ENCODE results near the gene KDM2B. TPM values are rescaled to one million over a fixed set of nuclear protein-coding genes. Genes with fewer than 3 reads are reported as not detected.

KDM2B gene
- polyA plus RNA-seq, 1 donor from 2014 or later, result 85.5 TPM

DNA sequence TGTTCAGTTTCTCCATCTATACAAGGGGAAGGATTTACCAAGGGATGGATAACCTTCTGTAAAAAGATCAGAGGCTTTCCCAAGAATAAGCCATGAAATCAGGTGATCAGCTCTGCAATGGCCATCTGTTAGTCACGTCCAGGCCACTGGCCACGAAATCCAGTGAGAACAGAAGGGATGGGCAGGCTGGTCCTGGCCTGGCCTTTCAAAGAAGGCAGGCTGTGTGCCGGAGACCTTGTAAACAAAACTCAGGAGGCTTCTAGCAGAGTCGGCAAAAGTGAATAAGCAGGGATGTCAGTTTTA lies 112.4 kb downstream of the KDM2B start:
- Histone ChIP-seq H3K27me3 (ENCODE audit: insufficient read depth, low read depth, low read length) (no peaks in the 10 kb centered on the region), H3K9me3 (ENCODE audit: low read length) (no peaks in the 10 kb centered on the region), H3K4me2 (ENCODE audit: low read length) (no peak overlapping the region), H3K4me3 (ENCODE audit: low read length) (peak overlapping the region; percentile 73), H3K36me3 (ENCODE audit: insufficient read depth, low read length) (no peaks in the 10 kb centered on the region), H3K79me2 (replicated peaks; ENCODE audit: insufficient read depth, low read length) (peaks cover 16% of the 10 kb centered on the region), H3F3A (ENCODE audit: insufficient read depth, low read length, poor library complexity, severe bottlenecking) (peaks cover 7% of the 10 kb centered on the region), H2AFZ (ENCODE audit: low read depth, low read length) (no peak overlapping the region), H4K20me1 (ENCODE audit: insufficient read depth) (no peaks in the 10 kb centered on the region), H3K9me2 (ENCODE audit: insufficient read depth, low read length) (no peaks in the 10 kb centered on the region), H3K9ac (ENCODE audit: low read length) (no peak overlapping the region), H3K27ac (ENCODE audit: low read length) (peak overlapping the region; percentile 65)
- TF ChIP-seq, protein P1, sequence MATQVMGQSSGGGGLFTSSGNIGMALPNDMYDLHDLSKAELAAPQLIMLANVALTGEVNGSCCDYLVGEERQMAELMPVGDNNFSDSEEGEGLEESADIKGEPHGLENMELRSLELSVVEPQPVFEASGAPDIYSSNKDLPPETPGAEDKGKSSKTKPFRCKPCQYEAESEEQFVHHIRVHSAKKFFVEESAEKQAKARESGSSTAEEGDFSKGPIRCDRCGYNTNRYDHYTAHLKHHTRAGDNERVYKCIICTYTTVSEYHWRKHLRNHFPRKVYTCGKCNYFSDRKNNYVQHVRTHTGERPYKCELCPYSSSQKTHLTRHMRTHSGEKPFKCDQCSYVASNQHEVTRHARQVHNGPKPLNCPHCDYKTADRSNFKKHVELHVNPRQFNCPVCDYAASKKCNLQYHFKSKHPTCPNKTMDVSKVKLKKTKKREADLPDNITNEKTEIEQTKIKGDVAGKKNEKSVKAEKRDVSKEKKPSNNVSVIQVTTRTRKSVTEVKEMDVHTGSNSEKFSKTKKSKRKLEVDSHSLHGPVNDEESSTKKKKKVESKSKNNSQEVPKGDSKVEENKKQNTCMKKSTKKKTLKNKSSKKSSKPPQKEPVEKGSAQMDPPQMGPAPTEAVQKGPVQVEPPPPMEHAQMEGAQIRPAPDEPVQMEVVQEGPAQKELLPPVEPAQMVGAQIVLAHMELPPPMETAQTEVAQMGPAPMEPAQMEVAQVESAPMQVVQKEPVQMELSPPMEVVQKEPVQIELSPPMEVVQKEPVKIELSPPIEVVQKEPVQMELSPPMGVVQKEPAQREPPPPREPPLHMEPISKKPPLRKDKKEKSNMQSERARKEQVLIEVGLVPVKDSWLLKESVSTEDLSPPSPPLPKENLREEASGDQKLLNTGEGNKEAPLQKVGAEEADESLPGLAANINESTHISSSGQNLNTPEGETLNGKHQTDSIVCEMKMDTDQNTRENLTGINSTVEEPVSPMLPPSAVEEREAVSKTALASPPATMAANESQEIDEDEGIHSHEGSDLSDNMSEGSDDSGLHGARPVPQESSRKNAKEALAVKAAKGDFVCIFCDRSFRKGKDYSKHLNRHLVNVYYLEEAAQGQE (IDR thresholded peaks at IDR 0.05; ENCODE audit: borderline replicate concordance), result no peak
- no peak for TF ChIP-seq MXI1 (conservative IDR thresholded peaks at IDR 0.05; ENCODE audit: poor library complexity, severe bottlenecking)
- TF ChIP-seq EZH2 (IDR thresholded peaks at IDR 0.05; ENCODE audit: borderline replicate concordance, insufficient read depth, low read length, poor library complexity, severe bottlenecking), result no peak
- TF ChIP-seq POLR2AphosphoS5 (IDR thresholded peaks at IDR 0.05), result no peak
- TF ChIP-seq, protein P2, sequence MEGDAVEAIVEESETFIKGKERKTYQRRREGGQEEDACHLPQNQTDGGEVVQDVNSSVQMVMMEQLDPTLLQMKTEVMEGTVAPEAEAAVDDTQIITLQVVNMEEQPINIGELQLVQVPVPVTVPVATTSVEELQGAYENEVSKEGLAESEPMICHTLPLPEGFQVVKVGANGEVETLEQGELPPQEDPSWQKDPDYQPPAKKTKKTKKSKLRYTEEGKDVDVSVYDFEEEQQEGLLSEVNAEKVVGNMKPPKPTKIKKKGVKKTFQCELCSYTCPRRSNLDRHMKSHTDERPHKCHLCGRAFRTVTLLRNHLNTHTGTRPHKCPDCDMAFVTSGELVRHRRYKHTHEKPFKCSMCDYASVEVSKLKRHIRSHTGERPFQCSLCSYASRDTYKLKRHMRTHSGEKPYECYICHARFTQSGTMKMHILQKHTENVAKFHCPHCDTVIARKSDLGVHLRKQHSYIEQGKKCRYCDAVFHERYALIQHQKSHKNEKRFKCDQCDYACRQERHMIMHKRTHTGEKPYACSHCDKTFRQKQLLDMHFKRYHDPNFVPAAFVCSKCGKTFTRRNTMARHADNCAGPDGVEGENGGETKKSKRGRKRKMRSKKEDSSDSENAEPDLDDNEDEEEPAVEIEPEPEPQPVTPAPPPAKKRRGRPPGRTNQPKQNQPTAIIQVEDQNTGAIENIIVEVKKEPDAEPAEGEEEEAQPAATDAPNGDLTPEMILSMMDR (IDR thresholded peaks at IDR 0.05; ENCODE audit: poor library complexity, severe bottlenecking), result no peak
- no peak for TF ChIP-seq TAF1 (IDR thresholded peaks at IDR 0.05; ENCODE audit: low read depth)

DNA sequence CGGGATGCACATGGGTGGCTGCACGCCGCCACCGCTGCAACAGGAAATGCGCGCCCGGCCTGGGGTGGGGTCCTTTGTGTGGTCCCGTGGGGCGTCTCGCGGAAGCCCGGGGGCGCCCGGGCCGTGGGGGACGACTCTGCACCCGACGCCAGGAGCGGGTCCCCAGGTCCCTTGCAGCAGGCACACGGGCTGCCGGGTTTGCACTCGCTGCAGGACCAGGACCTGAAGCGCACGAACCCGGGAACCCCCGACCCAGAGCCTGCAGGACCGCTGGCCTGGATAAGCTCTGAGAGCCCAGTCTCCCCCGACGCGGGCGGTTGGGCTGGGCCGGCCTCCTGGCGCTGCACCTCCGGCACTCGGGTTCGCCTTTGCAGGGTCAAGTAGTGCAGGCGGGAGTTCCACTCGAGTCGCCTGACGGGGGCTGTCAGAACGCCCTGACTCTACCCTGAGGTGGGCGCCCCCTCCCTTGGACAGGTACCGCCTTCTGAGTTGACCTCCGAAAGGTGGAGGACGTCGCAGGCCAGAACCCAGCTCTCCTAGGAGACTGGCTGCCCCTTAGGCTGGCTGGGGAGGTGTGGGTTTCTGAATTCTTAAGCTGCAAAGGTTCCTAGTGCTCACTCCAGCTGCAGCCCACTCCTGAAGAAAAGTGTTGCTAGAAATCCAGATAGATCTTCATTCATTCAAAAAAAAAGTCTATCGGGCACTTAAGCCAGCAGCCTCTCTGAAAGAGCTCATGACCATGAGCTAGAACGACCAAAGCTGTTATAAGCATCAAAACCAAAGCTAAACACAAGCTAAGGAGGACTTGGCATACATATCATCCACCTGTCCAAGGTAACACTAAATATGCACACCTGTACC lies 113.0 kb downstream of the KDM2B start:
- Histone ChIP-seq H3K9me3 (ENCODE audit: low read length) (no peaks in the 10 kb centered on the region), H3K27ac (ENCODE audit: low read length) (peak overlapping the region; percentile 65), H3K9me2 (ENCODE audit: insufficient read depth, low read length) (no peaks in the 10 kb centered on the region), H3K4me3 (ENCODE audit: low read length) (peak overlapping the region; percentile 73), H3K79me2 (replicated peaks; ENCODE audit: insufficient read depth, low read length) (peaks cover 19% of the 10 kb centered on the region), H3K27me3 (ENCODE audit: insufficient read depth, low read depth, low read length) (no peaks in the 10 kb centered on the region), H2AFZ (ENCODE audit: low read depth, low read length) (peak overlapping the region; percentile 60), H3K36me3 (ENCODE audit: insufficient read depth, low read length) (no peaks in the 10 kb centered on the region), H3K9ac (ENCODE audit: low read length) (peak overlapping the region; percentile 79), H3K4me2 (ENCODE audit: low read length) (peak overlapping the region; percentile 48), H4K20me1 (ENCODE audit: insufficient read depth) (no peaks in the 10 kb centered on the region), H3F3A (ENCODE audit: insufficient read depth, low read length, poor library complexity, severe bottlenecking) (peaks cover 7% of the 10 kb centered on the region)
- no peak for TF ChIP-seq POLR2AphosphoS5 (IDR thresholded peaks at IDR 0.05)
- TF ChIP-seq SMC3 (conservative IDR thresholded peaks at IDR 0.05; ENCODE audit: poor library complexity), result no peak
- TF ChIP-seq, protein P1 (IDR thresholded peaks at IDR 0.05; ENCODE audit: borderline replicate concordance), result no peak
- peak; percentile 40 for TF ChIP-seq EP300 (conservative IDR thresholded peaks at IDR 0.05; ENCODE audit: poor library complexity, severe bottlenecking)
- no peak for TF ChIP-seq TAF1 (IDR thresholded peaks at IDR 0.05; ENCODE audit: low read depth)
- no peak for TF ChIP-seq RAD21 (conservative IDR thresholded peaks at IDR 0.05)
- TF ChIP-seq, protein P2 (IDR thresholded peaks at IDR 0.05; ENCODE audit: poor library complexity, severe bottlenecking), result no peak
- TF ChIP-seq EZH2 (IDR thresholded peaks at IDR 0.05; ENCODE audit: borderline replicate concordance, insufficient read depth, low read length, poor library complexity, severe bottlenecking), result no peak
- TF ChIP-seq MXI1 (conservative IDR thresholded peaks at IDR 0.05; ENCODE audit: poor library complexity, severe bottlenecking), result peak; percentile 89
